ENCODE data around the gene EIF4G3.
"Not testable (repeated sequence)": the region's sequence is repeated elsewhere in the genome, so short reads cannot be mapped to it uniquely, and the experiment has no call there.

The EIF4G3 gene, protein sequence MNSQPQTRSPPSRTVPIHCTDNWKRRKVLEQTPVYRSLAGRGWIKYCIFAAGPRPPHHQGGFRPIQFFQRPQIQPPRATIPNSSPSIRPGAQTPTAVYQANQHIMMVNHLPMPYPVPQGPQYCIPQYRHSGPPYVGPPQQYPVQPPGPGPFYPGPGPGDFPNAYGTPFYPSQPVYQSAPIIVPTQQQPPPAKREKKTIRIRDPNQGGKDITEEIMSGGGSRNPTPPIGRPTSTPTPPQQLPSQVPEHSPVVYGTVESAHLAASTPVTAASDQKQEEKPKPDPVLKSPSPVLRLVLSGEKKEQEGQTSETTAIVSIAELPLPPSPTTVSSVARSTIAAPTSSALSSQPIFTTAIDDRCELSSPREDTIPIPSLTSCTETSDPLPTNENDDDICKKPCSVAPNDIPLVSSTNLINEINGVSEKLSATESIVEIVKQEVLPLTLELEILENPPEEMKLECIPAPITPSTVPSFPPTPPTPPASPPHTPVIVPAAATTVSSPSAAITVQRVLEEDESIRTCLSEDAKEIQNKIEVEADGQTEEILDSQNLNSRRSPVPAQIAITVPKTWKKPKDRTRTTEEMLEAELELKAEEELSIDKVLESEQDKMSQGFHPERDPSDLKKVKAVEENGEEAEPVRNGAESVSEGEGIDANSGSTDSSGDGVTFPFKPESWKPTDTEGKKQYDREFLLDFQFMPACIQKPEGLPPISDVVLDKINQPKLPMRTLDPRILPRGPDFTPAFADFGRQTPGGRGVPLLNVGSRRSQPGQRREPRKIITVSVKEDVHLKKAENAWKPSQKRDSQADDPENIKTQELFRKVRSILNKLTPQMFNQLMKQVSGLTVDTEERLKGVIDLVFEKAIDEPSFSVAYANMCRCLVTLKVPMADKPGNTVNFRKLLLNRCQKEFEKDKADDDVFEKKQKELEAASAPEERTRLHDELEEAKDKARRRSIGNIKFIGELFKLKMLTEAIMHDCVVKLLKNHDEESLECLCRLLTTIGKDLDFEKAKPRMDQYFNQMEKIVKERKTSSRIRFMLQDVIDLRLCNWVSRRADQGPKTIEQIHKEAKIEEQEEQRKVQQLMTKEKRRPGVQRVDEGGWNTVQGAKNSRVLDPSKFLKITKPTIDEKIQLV (N-terminal part only)

DNA sequence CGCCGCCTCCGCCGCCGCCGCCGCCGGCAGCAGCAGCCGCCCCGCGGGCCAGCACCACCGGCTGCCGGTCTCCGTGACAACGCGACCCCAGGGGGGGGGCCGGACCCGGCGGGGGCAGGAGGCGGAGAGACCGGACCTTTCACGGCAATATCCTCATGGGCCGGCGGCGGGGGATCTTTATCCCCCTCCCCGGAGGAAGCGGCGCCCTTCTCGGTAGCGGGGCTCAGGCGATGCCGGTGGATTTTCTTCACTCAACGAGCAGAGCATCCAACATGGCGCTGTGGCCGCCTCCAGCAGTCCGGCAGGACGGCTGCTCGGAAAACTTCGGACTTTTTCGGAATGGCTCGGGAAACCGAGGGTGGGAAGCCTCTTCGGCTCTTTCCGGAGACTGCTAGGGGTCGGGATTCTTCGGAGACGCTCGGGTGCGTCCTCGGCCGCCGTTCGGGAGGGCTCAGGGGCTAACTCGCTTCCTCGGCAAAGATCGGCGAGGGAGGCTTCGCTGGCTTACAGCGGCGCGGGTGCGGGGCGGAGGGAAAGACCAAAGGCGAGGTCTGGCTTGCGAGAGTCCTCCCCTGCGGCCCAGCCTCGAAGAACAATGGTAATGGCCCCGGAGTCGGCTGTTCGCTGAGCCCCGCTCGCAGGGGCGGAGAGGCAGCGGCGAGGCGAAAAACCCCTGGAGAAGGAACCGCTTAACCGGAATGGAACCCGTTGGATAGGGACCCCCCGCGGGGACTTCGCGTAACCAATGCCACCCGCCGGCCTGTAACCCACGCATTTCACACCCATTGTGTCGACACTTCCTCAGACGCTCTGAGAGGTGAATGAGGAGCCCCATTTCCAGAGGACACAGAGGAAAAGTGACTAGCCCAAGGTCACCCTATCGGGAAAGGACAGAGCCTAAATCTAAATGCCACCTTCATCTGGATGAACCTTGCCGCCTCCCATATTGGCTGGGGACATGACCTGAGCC is at the start of gene EIF4G3:
Gene EIF4G3, minus strand, starts transcription at position 312 of the 970 bp plus-strand sequence. CDS start 174,155 bp downstream, outside the sequence.
- Histone ChIP-seq H3K36me3 (ENCODE audit: control insufficient read depth in 1 of 2, insufficient read depth in 2 of 2, low read length in 2 of 2) (peaks cover 0 to 7% of the 10 kb centered on the region in 2 donors), H3K27me3 (ENCODE audit: low read depth, low read length) (no peaks in the 10 kb centered on the region), H3K9me3 (ENCODE audit: control insufficient read depth in 1 of 2, low read length in 2 of 2) (no peaks in the 10 kb centered on the region), H3K4me3 (ENCODE audit: low read depth in 1 of 2, low read length in 2 of 2) (peak within 1 kb of the TSS; percentile 89 to 92), H3K27ac (ENCODE audit: low read length) (peak within 1 kb of the TSS; percentile 71), H3K4me1 (ENCODE audit: control insufficient read depth in 1 of 2, insufficient read depth in 2 of 2, low read length in 2 of 2) (peaks cover 1 to 10% of the 10 kb centered on the region in 2 donors)

DNA sequence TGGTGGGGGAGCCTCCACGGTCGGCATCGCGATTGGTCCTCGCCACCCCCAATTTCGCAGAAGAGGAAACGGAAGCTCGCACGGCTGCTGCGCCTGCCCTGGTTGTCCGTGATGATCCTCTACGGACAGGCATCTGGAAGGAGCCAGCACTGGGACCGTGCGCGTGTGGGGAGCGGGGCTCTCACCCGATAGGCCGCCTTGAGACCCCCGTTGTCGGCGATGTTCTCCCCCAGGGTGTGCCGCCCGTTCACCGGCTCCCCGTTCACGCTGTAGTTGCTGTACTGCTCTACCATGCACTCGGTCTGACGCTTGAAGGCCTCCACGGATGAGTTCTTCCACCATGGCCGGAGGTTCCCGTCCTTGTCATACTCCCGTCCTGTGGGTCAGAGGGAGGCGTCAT is 48.4 kb upstream of the EIF4G3 start:
- Histone ChIP-seq H3K27me3 (ENCODE audit: low read depth, low read length) (no peaks in the 10 kb centered on the region), H3K4me3 (ENCODE audit: low read depth in 1 of 2, low read length in 2 of 2) (no peak overlapping the region), H3K36me3 (ENCODE audit: control insufficient read depth in 1 of 2, insufficient read depth in 2 of 2, low read length in 2 of 2) (peaks cover 47 to 71% of the 10 kb centered on the region in 2 donors), H3K27ac (ENCODE audit: low read length) (no peak overlapping the region), H3K9me3 (ENCODE audit: control insufficient read depth in 1 of 2, low read length in 2 of 2) (no peaks in the 10 kb centered on the region), H3K4me1 (ENCODE audit: control insufficient read depth in 1 of 2, insufficient read depth in 2 of 2, low read length in 2 of 2) (no peaks in the 10 kb centered on the region)

DNA sequence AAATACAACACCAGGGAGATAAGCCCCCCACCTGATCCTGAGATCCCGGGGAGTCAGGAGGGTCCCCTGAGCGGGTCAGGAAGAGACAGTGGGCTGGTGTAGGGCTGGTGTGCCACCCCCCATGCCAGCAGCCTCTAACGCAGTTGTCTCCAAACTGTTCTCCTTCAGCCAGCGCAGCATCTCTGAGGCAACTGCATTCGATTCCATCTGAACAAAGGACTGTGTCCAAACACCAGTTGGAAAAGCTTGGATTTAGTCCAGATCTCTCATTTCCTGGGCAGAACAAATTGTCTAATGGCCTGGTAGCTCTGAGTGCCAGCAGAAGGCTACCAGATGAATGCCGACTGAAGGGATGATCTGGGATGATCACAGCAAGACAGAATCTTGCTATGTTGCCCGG is 44.1 kb upstream of the EIF4G3 start:
- H3K27ac ChIP-seq (ENCODE audit: low read length), result no peak overlapping the region
- peaks cover 35 to 66% of the 10 kb centered on the region in 2 donors for H3K36me3 ChIP-seq (ENCODE audit: control insufficient read depth in 1 of 2, insufficient read depth in 2 of 2, low read length in 2 of 2)
- no peaks in the 10 kb centered on the region for H3K9me3 ChIP-seq (ENCODE audit: control insufficient read depth in 1 of 2, low read length in 2 of 2)
- no peaks in the 10 kb centered on the region for H3K4me1 ChIP-seq (ENCODE audit: control insufficient read depth in 1 of 2, insufficient read depth in 2 of 2, low read length in 2 of 2)
- no peaks in the 10 kb centered on the region for H3K27me3 ChIP-seq (ENCODE audit: low read depth, low read length)
- H3K4me3 ChIP-seq (ENCODE audit: low read depth in 1 of 2, low read length in 2 of 2), result no peak overlapping the region

DNA sequence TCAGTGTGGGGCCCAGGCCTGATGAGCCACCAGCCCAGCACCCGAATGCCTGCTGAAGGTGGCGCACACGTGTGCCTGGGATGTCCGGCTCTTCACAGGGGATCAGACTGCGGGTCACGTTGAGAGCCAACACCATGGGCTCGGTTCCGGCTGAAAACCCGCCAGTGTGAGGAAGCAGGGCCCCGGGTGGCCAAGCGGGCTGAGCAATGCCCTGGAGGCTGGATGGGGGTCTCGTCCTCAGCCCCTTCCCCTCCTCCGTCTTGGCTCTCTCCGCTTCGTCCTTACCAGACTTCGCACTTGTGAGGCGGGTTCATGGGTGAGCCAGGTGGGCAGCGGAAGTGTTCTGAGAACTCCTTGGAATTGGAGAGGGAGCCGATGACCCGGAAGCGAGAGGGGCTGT is 43.0 kb upstream of the EIF4G3 start:
- Histone ChIP-seq H3K4me1 (ENCODE audit: control insufficient read depth in 1 of 2, insufficient read depth in 2 of 2, low read length in 2 of 2) (no peaks in the 10 kb centered on the region), H3K27me3 (ENCODE audit: low read depth, low read length) (no peaks in the 10 kb centered on the region), H3K36me3 (ENCODE audit: control insufficient read depth in 1 of 2, insufficient read depth in 2 of 2, low read length in 2 of 2) (peaks cover 31 to 55% of the 10 kb centered on the region in 2 donors), H3K27ac (ENCODE audit: low read length) (no peak overlapping the region), H3K9me3 (ENCODE audit: control insufficient read depth in 1 of 2, low read length in 2 of 2) (no peaks in the 10 kb centered on the region), H3K4me3 (ENCODE audit: low read depth in 1 of 2, low read length in 2 of 2) (no peak overlapping the region)

DNA sequence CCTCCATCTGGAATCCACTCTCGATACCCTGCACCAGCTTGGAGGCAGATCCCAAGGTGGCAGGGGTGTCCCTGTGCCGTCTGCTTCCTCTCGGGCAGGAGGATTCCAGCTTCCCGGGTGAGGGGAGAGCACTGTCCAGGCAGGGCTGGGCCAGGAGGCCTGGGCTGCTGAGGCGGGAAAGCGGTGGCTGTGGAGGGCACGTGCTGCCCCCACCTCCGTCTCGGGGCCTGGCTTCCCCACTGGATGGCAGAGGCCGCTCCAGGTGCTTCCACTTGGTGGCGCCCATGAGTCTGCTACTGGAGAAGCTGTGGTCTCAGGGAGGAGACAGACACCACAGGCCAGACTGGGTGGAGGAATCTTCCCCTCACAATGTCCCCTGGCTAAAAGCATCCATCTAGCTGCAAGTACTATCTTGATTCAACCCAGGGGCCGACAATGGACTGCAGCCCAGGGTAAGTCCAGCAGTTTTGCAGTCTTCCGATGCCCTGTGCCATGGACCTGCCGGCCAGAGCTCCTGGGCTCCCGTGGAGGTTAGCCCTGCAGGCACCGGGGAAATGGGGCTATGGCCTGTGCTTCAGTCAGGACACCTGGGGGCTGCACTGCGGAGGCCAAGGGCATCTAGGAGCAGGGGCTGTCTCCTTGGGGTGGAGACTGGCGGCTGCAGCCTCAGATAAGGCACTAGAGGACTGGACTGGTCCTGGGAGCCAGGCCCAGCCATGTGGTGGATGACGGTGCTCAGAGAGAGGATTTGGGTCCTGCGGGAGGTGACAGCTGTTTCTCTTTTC is 41.3 kb upstream of the EIF4G3 start:
- H3K36me3 ChIP-seq (ENCODE audit: control insufficient read depth in 1 of 2, insufficient read depth in 2 of 2, low read length in 2 of 2), result peaks cover 21 to 45% of the 10 kb centered on the region in 2 donors
- H3K4me1 ChIP-seq (ENCODE audit: control insufficient read depth in 1 of 2, insufficient read depth in 2 of 2, low read length in 2 of 2), result no peaks in the 10 kb centered on the region

DNA sequence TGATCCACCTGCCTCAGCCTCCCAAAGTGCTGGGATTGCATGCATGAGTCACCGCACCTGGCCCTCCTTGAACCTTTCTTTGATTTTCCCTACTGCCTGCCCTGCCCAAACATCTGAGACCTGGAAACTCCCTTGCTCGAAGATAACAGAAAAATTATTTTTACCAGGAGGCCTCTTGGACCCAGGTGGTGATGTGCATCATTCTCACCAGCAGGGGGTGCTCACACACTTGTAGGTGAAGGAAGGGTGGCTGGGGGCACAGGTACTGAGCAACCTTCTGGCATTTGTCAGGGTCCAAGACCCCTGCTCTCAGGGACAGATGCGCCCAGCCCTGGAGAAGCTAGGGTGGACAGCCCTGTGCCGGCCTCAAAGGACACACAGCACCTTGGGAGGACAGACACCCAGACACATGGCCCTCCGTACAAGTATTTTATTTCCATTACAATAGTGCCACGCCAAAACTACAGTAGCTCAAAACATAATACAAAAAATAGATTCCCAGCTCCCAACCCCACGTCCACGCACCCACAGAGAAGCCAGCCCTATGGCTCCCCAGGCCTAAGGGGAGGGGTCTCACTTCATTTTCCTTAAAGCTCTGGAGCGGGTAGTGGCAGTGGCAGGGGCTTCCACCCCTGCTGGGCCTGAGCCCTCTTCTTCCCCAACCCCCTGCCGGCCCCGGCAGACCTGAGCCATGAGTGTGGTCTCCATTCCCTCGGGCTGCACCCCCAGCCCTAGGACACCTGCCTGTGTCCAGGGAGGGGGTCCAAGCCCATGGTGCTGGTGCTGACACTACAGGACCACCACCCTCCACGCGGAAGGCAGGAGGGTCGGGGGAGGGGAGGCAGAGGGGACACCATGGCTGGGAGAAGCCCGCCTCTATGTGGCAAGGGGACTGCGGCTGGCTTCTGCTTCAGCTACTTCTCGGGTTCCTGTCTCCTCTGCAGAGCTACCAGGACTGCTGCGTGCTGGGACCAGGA is 40.4 kb upstream of the EIF4G3 start:
- H3K9me3 ChIP-seq (ENCODE audit: control insufficient read depth in 1 of 2, low read length in 2 of 2), result no peaks in the 10 kb centered on the region
- no peak overlapping the region for H3K4me3 ChIP-seq (ENCODE audit: low read depth in 1 of 2, low read length in 2 of 2)
- H3K27ac ChIP-seq (ENCODE audit: low read length), result no peak overlapping the region
- no peaks in the 10 kb centered on the region for H3K27me3 ChIP-seq (ENCODE audit: low read depth, low read length)
- no peaks in the 10 kb centered on the region for H3K4me1 ChIP-seq (ENCODE audit: control insufficient read depth in 1 of 2, insufficient read depth in 2 of 2, low read length in 2 of 2)
- peaks cover 21 to 42% of the 10 kb centered on the region in 2 donors for H3K36me3 ChIP-seq (ENCODE audit: control insufficient read depth in 1 of 2, insufficient read depth in 2 of 2, low read length in 2 of 2)

More for the DNA sequence above, 41.3 kb upstream of the EIF4G3 start:
- no peaks in the 10 kb centered on the region for H3K9me3 ChIP-seq (ENCODE audit: control insufficient read depth in 1 of 2, low read length in 2 of 2)
- no peak overlapping the region for H3K27ac ChIP-seq (ENCODE audit: low read length)
- no peak overlapping the region for H3K4me3 ChIP-seq (ENCODE audit: low read depth in 1 of 2, low read length in 2 of 2)
- H3K27me3 ChIP-seq (ENCODE audit: low read depth, low read length), result no peaks in the 10 kb centered on the region

DNA sequence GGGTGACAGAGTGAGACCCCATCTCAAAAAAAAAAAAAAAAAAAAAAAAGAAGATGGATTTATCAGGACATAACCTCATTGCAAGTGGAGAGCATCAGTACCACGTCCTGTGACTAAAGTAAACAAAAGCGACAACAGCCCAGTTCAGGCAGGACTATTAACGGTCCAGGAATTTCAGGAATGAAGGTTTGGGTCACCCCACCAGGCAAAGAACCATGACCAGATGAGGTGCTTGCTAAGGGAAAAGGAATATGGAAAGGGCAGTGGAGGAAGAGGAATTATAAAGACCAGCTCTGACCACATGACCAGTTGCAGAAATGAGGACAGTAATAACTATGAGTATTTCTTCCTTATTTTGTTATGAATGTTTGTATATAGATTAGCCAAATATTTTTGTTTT is 35.4 kb upstream of the EIF4G3 start:
- H3K9me3 ChIP-seq (ENCODE audit: control insufficient read depth in 1 of 2, low read length in 2 of 2), result no peaks in the 10 kb centered on the region
- no peaks in the 10 kb centered on the region for H3K4me1 ChIP-seq (ENCODE audit: control insufficient read depth in 1 of 2, insufficient read depth in 2 of 2, low read length in 2 of 2)
- no peak overlapping the region for H3K27ac ChIP-seq (ENCODE audit: low read length)
- H3K27me3 ChIP-seq (ENCODE audit: low read depth, low read length), result no peaks in the 10 kb centered on the region
- H3K36me3 ChIP-seq (ENCODE audit: control insufficient read depth in 1 of 2, insufficient read depth in 2 of 2, low read length in 2 of 2), result no peaks in the 10 kb centered on the region
- H3K4me3 ChIP-seq (ENCODE audit: low read depth in 1 of 2, low read length in 2 of 2), result no peak overlapping the region

DNA sequence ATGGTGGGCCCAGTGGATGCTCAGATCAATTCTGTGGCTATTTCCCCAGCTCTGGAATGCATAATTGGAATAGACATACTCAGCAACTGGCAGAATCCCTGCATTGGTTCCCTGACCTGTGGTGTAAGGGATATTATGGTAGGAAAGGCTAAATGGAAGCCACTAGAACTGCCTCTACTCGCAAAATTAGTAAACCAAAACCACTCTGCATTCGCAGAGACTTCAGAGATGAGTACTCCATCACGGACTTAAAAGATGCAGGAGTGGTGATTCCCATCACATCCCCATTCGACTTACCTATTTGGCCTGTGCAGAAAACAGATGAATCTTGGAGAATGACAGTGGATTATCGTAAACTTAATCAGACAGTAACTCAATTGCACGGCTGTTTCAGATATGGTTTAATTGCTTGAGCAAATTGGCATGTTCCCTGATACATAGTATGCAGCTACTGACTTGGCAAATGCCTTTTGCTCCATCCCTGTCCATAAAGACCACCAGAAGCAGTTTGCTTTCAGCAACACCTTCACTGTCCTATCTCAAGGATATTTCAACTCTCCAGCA is 31.5 kb upstream of the EIF4G3 start:
- not testable (repeated sequence) for H3K36me3 ChIP-seq (ENCODE audit: control insufficient read depth in 1 of 2, insufficient read depth in 2 of 2, low read length in 2 of 2); H3K9me3 ChIP-seq (ENCODE audit: control insufficient read depth in 1 of 2, low read length in 2 of 2); H3K27ac ChIP-seq (ENCODE audit: low read length); H3K4me1 ChIP-seq (ENCODE audit: control insufficient read depth in 1 of 2, insufficient read depth in 2 of 2, low read length in 2 of 2); H3K4me3 ChIP-seq (ENCODE audit: low read depth in 1 of 2, low read length in 2 of 2); H3K27me3 ChIP-seq (ENCODE audit: low read depth, low read length)

DNA sequence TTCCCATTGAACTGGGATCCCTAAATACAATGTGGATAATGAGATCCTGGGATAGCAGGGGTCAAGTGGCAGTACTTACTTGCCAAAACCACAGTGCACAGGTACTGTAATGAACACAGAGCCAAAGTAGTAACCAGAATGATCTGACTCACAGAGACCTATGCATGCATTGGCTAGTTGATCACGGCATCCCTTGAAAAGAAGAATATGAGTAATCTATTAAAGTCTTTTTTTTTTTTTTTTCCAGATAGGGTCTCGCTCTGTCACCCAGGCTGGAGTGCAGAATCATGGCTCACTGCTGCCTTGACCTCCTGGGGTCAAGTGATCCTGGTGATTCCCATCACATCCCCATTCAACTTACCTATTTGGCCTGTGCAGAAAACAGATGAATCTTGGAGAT is 29.4 kb upstream of the EIF4G3 start:
- Histone ChIP-seq H3K9me3 (ENCODE audit: control insufficient read depth in 1 of 2, low read length in 2 of 2) (no peaks in the 10 kb centered on the region), H3K4me1 (ENCODE audit: control insufficient read depth in 1 of 2, insufficient read depth in 2 of 2, low read length in 2 of 2) (no peaks in the 10 kb centered on the region), H3K27ac (ENCODE audit: low read length) (no peak overlapping the region), H3K36me3 (ENCODE audit: control insufficient read depth in 1 of 2, insufficient read depth in 2 of 2, low read length in 2 of 2) (no peaks in the 10 kb centered on the region), H3K4me3 (ENCODE audit: low read depth in 1 of 2, low read length in 2 of 2) (no peak overlapping the region), H3K27me3 (ENCODE audit: low read depth, low read length) (no peaks in the 10 kb centered on the region)

Measured in muscle layer of duodenum (tissue), 2 donors.